NCI-H2029 treated with DMSO at 0.1 percent for 48 hours (cell line): ENCODE results near the gene SLC6A12.

Source experiments
- DNase-seq: peaks from one replicate; lab custom pipeline; 2025; lab: John Stamatoyannopoulos, UW

SLC6A12 gene

DNA sequence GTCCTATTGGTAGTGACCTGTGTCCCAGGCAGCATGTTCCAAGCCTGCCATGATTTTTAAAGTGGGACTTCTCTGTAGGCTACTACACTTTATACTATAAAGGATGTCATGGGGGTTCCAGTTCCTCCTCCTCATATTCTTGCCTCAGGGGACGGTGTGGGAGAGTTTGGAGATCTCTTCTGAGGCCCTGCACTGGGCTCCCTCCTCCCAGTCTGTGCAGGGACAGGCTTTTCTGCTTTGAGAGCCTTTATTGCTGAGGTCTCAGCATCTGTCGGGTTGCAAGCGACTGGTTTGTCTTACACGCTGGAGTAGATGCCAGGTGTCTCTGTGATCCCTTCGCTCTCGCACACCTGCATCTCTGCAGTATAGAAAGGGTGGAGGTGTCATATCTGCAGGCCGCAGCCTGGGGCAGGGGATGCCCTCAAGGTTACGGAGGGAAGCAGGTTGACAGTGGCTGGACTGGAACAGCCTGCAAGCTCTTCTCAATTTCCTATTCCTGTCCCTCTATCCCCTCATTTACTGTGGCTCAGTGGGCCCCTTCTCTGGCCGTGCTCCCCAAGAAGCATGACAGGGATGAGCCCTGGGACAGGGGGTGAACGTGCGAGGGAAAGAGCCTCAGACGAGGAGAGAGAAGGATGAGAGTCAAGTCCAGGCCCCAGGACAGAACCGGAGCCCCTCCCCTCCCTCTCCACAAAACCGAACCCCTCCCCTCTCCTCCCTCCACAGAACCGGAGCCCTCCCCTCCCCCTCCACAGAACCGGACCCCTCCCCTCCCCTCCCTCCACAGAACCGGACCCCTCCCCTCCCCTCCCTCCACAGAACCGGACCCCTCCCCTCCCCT, 51.3 kb downstream of the SLC6A12 start:
- no peak for DNase-seq

- DNase-seq = no peak
Observed at GRCh38 chr12:161823-162222, 52.1 kb downstream of the SLC6A12 start.

DNA sequence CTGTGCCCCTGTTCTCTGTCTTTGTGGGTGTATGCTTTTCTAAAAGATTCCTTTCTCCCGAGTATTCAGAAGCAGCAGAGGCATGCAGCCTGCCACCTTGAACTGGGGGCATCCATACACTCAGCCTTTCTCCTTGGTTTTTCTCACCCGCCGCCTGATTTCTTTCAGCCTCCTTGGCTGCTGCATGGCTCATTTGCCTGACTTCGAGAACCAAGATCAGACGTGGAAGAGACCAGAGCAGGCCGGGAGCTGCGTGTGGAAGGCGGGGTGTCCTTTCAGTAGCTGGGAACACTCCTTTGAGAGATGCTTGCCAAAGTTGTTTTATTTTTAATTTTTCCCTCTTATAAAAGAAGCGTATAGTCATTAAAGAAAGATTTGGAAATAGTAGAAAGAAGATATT, 53.1 kb downstream of the SLC6A12 start:
- DNase-seq = no peak

DNA sequence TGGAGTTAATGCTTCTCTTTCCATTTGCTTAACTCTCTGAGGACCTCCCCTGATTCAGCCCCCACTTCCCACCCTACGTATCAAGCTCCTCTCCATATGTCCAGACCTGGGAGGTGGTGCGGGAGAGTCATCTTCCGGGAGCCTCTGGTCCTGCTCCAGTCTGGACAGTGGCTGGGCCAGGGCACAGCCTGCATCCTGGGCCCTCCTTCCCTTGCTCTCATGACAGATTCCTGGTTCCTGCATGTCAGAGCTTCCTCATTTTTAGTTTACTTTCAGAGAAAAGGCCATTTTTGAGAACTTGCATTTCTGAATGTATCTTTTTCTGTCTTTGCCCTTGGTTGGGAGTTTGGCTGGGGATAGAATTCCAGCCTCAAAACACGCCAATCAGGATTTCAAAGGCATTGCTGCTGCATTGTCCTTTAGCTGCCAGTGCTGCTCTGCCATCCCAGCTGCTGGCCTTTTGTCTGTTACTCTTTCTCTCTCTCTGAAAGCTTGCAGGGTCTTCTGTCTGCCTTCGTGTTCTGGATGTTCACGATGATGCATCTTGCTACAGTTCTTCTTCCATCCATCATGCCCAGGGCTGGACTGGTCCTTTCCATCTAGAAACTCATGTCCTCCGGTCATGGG, 54.7 kb downstream of the SLC6A12 start:
- no peak for DNase-seq

DNA sequence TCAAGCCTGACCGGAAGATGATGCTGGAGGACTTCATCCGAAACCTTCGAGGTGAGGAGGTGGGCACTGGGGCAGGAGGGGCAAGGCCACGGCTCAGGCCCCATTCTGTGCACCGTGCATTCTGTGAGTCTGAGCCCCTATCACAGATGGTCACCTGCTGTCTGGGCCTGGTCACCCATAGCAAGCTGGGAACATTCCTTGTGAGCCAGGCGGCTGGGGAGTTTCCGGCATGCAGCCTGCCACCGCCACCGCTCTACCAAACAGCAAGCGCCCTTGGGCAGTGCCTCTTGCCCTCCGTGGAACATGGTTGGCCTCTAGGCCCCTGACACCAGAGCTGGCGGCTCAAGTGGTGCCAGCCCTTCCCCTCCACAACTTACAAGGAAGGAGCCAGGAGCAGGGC, 56.3 kb downstream of the SLC6A12 start:
- no peak for DNase-seq

GRCh38 chr12:156945-157344, 57.0 kb downstream of the SLC6A12 start:
- no peak for DNase-seq

DNA sequence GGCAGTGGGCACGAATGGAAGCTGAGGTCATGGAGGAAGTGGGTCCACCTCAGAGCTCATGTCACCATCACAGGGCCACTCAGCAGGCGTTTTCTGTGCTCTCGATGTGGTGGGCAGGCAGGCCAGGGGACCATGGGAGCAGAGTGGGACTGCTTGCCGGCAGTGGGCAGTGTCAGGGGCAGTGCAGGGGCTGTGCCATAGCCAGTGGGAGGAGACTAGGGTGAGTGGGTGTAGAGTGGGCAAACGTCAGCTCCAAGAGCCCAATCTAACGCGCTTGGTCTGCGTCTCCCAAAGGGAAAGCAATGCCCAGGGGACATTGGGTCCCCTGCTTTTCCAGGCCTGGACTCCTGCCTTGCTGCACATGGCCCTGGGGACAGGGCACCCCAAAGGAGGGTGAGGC, 58.3 kb downstream of the SLC6A12 start:
- DNase-seq = no peak

GRCh38 chr12:155006-155405, 59.0 kb downstream of the SLC6A12 start:
- DNase-seq = no peak

GRCh38 chr12:154058-154457, 59.9 kb downstream of the SLC6A12 start:
- DNase-seq = no peak

DNA sequence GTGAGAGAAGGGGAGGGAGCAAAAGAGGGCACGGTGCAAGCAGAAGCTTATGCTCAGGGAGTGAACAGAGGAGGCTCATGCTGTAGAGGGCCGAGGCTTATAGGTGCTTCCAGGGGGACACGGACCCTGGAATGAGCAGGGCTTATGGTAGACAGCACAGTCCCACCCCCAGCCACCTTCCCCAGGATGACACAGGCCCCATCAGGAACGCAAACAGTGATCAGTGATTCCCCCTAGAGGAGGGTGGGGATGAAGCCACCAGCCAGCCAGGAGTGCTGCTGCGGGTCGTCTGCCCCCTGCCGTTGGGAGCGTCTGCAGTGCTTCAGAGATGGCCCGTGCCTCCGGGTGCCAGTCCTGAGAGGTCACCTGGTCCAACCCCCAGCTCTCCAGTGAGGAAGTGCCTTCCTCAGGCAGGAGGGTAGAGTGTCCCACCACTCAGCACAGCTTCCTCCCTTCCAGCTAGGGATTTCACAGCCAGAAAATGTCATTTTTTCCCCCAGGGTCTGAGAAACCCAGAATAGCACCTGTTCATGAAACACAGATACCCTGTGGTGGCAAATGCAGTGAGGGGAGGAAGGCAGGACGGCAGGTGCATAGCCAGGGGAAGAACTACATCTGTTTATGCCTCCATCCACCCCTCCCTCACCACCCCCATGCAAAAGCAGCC, 60.7 kb downstream of the SLC6A12 start:
- DNase-seq = peak; percentile 9

- peak; percentile 29 for DNase-seq
Observed at GRCh38 chr12:152440-152839, 61.5 kb downstream of the SLC6A12 start.

GRCh38 chr12:151579-151978, 62.4 kb downstream of the SLC6A12 start:
- no peak for DNase-seq

DNA sequence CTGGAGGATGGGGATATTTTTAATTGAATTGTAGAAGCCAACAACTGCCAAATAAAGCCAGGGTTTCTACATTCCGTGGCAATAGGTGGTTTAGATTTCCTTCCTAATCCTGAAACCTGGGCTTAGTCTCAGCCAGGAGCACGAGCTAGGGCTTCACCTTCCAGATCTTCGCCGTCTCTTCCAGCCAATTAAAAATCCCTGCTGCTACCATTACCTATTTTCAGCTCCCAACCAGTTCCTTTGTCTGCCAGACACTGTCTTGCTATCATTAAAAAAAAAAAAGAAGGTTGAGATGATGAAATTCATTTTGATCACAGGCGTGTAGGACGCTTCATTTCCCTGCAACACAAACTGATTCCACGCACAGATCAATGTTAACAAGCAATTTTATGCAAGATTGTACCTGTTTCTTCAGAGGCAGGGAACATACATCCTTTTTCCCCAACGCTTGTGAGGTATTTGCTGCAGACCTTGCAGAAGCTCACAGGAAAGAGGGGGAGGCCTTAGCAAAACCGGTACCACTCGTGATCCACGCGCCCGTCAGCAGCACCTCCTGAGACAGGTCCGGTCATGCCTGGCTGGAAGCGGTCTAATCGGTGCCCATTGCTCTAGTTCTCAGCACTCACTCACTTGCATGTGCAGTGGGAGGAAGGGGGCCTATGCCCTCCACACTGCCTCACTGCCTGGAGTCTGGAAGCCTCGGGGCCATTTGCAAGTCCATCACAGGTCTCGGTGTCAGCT, 65.1 kb downstream of the SLC6A12 start:
- no peak for DNase-seq

DNA sequence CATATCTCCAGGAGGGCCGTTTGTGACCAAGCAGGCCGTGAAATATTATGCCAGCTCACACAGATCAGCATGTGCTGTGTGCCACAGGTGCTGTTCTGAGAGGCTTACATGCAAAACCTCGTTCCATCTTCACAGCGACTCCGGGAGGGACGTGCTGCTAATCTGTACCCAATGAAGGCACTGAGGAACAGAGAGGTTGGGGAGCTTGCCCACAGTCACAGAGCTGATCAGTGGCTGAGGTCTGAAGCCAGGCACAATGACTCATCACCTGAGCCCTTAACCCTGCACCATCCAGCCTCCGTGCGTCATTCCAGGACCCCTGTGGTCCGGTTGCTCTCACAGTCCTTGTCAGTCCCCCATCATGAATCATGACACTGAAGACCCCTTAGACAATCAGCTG, 66.7 kb downstream of the SLC6A12 start:
- no peak for DNase-seq

GRCh38 chr12:145369-145960, 68.5 kb downstream of the SLC6A12 start:
- DNase-seq = no peak

GRCh38 chr12:144650-145284, 69.2 kb downstream of the SLC6A12 start:
- DNase-seq = no peak

GRCh38 chr12:143964-144649, 69.8 kb downstream of the SLC6A12 start:
- no peak for DNase-seq

DNA sequence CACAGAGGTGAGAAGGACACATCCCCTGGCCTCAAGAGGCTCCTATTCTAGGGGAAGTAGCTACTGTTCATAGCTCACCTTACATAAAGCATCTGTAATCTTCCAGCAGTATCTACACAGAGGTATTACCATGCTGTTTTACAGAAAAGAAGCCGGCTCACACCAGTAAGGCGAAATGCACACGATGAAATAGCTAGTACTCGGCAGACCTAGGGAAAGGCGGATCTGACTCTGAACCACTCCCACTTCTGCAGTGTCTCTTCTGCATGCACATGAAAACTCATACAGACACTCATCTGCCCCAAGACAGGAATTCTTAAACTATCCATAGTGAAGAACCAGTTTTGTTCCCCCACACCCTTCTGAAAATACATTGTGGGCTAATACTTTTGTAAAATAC, 73.8 kb downstream of the SLC6A12 start:
- DNase-seq = no peak
